Mesendoderm (in vitro differentiated cells): Measurements from ENCODE around the gene WSB1.
"Not testable (repeated sequence)": the region's sequence is repeated elsewhere in the genome, so short reads cannot be mapped to it uniquely, and the experiment has no call there.

Experiments used
- DNase-seq: peaks from one replicate; pipeline ENCODE4 v3.0.0; 2013
- H2AK5ac ChIP-seq: 2 replicates; pipeline ENCODE4 v1.6.1; 2013; ENCODE audit warnings: low read length, inconsistent platforms
- H2BK120ac ChIP-seq: 2 replicates; pipeline ENCODE4 v1.6.1; 2013; ENCODE audit warnings: low read depth, mild to moderate bottlenecking, low read length, moderate library complexity, mixed read lengths
- H2BK15ac ChIP-seq: replicated peaks from 2 replicates; pipeline ENCODE4 v1.6.1; 2013; ENCODE audit warnings: low read depth, mild to moderate bottlenecking, moderate library complexity
- H2BK5ac ChIP-seq: 2 replicates; pipeline ENCODE4 v1.6.1; 2013; ENCODE audit warnings: low read length, inconsistent platforms
- H3K18ac ChIP-seq: 2 replicates; pipeline ENCODE4 v1.6.1; 2013; ENCODE audit warnings: mild to moderate bottlenecking, low read length, mixed read lengths
- H3K23ac ChIP-seq: one replicate; pipeline ENCODE4 v1.6.1; 2013; ENCODE audit warnings: low read length
- H3K27ac ChIP-seq: 2 replicates; pipeline ENCODE4 v1.5.1; 2013; ENCODE audit warnings: low read depth, mild to moderate bottlenecking, inconsistent platforms, low read length, moderate library complexity
- H3K27me3 ChIP-seq: 2 replicates; pipeline ENCODE4 v1.6.1; 2013; ENCODE audit warnings: low read length, control low read depth, mild to moderate bottlenecking, inconsistent platforms; ENCODE audit not compliant: insufficient read depth, poor library complexity
- H3K36me3 ChIP-seq: 2 replicates; pipeline ENCODE4 v1.6.1; 2013; ENCODE audit warnings: low read length, inconsistent platforms; ENCODE audit not compliant: control insufficient read depth, insufficient read depth
- H3K4ac ChIP-seq: one replicate; pipeline ENCODE4 v1.6.1; 2013; ENCODE audit warnings: low read depth, mild to moderate bottlenecking, low read length, moderate library complexity
- H3K4me1 ChIP-seq: 2 replicates; pipeline ENCODE4 v1.6.1; 2013; ENCODE audit warnings: low read depth, low read length, inconsistent platforms; ENCODE audit not compliant: control insufficient read depth
- H3K4me2 ChIP-seq: 2 replicates; pipeline ENCODE4 v1.6.1; 2013; ENCODE audit warnings: low read length
- H3K4me3 ChIP-seq: 2 replicates; pipeline ENCODE4 v1.5.1; 2013; ENCODE audit warnings: mild to moderate bottlenecking, low read length
- H3K56ac ChIP-seq: one replicate; pipeline ENCODE4 v1.6.1; 2013; ENCODE audit warnings: low read length
- H3K79me1 ChIP-seq: 2 replicates; pipeline ENCODE4 v1.6.1; 2013; ENCODE audit warnings: low read length, inconsistent platforms
- H3K79me2 ChIP-seq: 2 replicates; pipeline ENCODE4 v1.6.1; 2013; ENCODE audit warnings: mild to moderate bottlenecking, low read length; ENCODE audit not compliant: control insufficient read depth, insufficient read depth
- H3K9ac ChIP-seq: 2 replicates; pipeline ENCODE4 v1.6.1; 2013; ENCODE audit warnings: low read length, inconsistent platforms
- H4K5ac ChIP-seq: one replicate; pipeline ENCODE4 v1.6.1; 2013; ENCODE audit warnings: low read length
- H4K8ac ChIP-seq: one replicate; pipeline ENCODE4 v1.6.1; 2013; ENCODE audit warnings: low read depth, mild to moderate bottlenecking, control low read depth, low read length, moderate library complexity
- WGBS: extraction: QIAGEN DNeasy Blood & Tissue Kit; methylation state at CpG from one replicate; pipeline ENCODE4 v1.1.7; 2013; ENCODE audit warnings: low lambda C conversion rate, missing lambda C conversion rate; ENCODE audit not compliant: insufficient coverage; ENCODE audit errors: extremely low coverage; 5-methylcytosine and 5-hydroxymethylcytosine counted together

WSB1 gene

GRCh38 chr17:27247958-27248342 lies 46.0 kb upstream of the WSB1 start:
- no peak overlapping the region for H3K18ac ChIP-seq
- no peak overlapping the region for H3K56ac ChIP-seq
- H3K23ac ChIP-seq = no peak overlapping the region
- no peak overlapping the region for H3K4me2 ChIP-seq
- no peak for DNase-seq
- no peak overlapping the region for H2BK5ac ChIP-seq
- H2BK15ac ChIP-seq = no peak overlapping the region
- no peak overlapping the region for H3K4me3 ChIP-seq
- H3K9ac ChIP-seq = no peak overlapping the region
- H3K27me3 ChIP-seq = no peaks in the 10 kb centered on the region
- no peaks in the 10 kb centered on the region for H3K36me3 ChIP-seq
- H2BK120ac ChIP-seq = no peak overlapping the region
- H3K27ac ChIP-seq = no peak overlapping the region
- H3K4ac ChIP-seq = no peak overlapping the region
- no peaks in the 10 kb centered on the region for H3K79me1 ChIP-seq
- no peak overlapping the region for H2AK5ac ChIP-seq
- H4K8ac ChIP-seq = no peak overlapping the region
- no peak overlapping the region for H4K5ac ChIP-seq
- no peaks in the 10 kb centered on the region for H3K4me1 ChIP-seq
- no CpG with 5 or more reads among the region's 3 CpGs for WGBS
- H3K79me2 ChIP-seq = no peaks in the 10 kb centered on the region

DNA sequence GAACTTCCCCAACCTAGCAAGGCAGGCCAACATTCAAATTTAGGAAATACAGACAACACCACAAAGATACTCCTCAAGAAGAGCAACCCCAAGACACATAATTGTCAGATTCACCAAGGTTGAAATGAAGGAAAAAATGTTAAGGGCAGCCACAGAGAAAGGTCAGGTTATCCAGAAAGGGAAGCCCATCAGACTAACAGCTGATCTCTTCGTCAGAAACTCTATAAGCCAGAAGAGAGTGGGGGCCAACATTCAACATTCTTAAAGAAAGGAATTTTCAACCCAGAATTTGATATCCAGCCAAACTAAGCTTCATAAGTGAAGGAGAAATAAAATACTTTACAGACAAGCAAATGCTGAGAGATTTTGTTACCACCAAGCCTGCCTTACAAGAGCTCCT lies 43.1 kb upstream of the WSB1 start:
- not testable (repeated sequence) for H3K23ac ChIP-seq, H3K4me2 ChIP-seq, H2BK15ac ChIP-seq, H2BK5ac ChIP-seq, H3K18ac ChIP-seq, H3K4me3 ChIP-seq, H3K27me3 ChIP-seq, H3K79me1 ChIP-seq, H2BK120ac ChIP-seq, DNase-seq, H4K5ac ChIP-seq, H3K4ac ChIP-seq, H2AK5ac ChIP-seq, H3K4me1 ChIP-seq, H3K56ac ChIP-seq, H3K27ac ChIP-seq, H3K36me3 ChIP-seq, H3K79me2 ChIP-seq, H3K9ac ChIP-seq, H4K8ac ChIP-seq
- no CpG with 5 or more reads among the region's 1 CpG for WGBS

DNA sequence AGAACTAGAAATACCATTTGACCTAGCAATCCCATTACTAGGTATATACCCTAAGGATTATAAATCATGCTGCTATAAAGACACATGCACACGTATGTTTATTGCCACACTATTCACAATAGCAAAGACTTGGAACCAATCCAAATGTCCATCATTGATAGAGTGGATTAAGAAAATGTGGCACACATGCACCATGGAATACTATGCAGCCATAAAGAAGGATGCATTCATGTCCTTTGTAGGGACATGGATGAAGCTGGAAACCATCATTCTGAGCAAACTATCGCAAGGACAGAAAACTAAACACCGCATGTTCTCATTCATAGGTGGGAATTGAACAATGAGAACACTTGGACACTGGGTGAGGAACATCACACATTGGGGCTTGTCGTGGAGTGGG lies 39.1 kb upstream of the WSB1 start:
- H3K79me2 ChIP-seq, H3K56ac ChIP-seq, H3K27ac ChIP-seq, H3K4me1 ChIP-seq, H2BK15ac ChIP-seq, H2AK5ac ChIP-seq, H3K4me2 ChIP-seq, H3K23ac ChIP-seq, H3K4ac ChIP-seq, H3K4me3 ChIP-seq, H3K36me3 ChIP-seq, H3K9ac ChIP-seq, H2BK5ac ChIP-seq, H2BK120ac ChIP-seq, H4K8ac ChIP-seq, DNase-seq, H3K79me1 ChIP-seq, H3K18ac ChIP-seq, H3K27me3 ChIP-seq, H4K5ac ChIP-seq: not testable (repeated sequence)
- no CpG with 5 or more reads among the region's 4 CpGs for WGBS

GRCh38 chr17:27256225-27257030 lies 37.5 kb upstream of the WSB1 start:
- no peak overlapping the region for H2AK5ac ChIP-seq
- H3K9ac ChIP-seq = no peak overlapping the region
- WGBS = no CpG with 5 or more reads among the region's 5 CpGs
- no peak overlapping the region for H2BK5ac ChIP-seq
- H3K4ac ChIP-seq = no peak overlapping the region
- H3K27ac ChIP-seq = no peak overlapping the region
- no peaks in the 10 kb centered on the region for H3K79me1 ChIP-seq
- no peak overlapping the region for H3K4me3 ChIP-seq
- H4K8ac ChIP-seq = no peak overlapping the region
- no peaks in the 10 kb centered on the region for H3K36me3 ChIP-seq
- H3K56ac ChIP-seq = no peak overlapping the region
- no peak overlapping the region for H3K23ac ChIP-seq
- H3K79me2 ChIP-seq = no peaks in the 10 kb centered on the region
- H4K5ac ChIP-seq = no peak overlapping the region
- H2BK120ac ChIP-seq = no peak overlapping the region
- no peak for DNase-seq
- H3K18ac ChIP-seq = no peak overlapping the region
- H3K4me1 ChIP-seq = no peaks in the 10 kb centered on the region
- no peaks in the 10 kb centered on the region for H3K27me3 ChIP-seq
- no peak overlapping the region for H2BK15ac ChIP-seq
- H3K4me2 ChIP-seq = no peak overlapping the region

DNA sequence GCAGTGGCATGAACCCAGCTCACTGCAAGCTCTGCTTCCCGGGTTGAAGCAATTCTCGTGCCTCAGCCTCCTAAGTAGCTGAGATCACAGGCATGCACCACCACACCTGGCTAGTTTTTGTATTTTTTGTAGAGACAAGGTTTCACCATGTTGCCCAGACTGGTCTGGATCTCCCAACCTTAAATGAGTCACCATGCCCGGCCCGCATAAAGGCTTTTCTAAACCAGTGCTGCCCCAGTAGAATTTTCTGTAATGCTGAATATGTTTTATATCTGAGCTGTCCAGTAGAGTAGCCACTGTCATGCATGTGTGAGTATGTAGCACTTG lies 36.9 kb upstream of the WSB1 start:
- H4K5ac ChIP-seq = no peak overlapping the region
- no peak overlapping the region for H2BK5ac ChIP-seq
- H3K79me2 ChIP-seq = no peaks in the 10 kb centered on the region
- no peak overlapping the region for H2AK5ac ChIP-seq
- no CpG with 5 or more reads among the region's 4 CpGs for WGBS
- H3K36me3 ChIP-seq = no peaks in the 10 kb centered on the region
- H3K9ac ChIP-seq = no peak overlapping the region
- H3K27ac ChIP-seq = no peak overlapping the region
- no peak overlapping the region for H3K4ac ChIP-seq
- no peaks in the 10 kb centered on the region for H3K79me1 ChIP-seq
- DNase-seq = no peak
- no peak overlapping the region for H3K18ac ChIP-seq
- H3K4me1 ChIP-seq = no peaks in the 10 kb centered on the region
- no peak overlapping the region for H3K56ac ChIP-seq
- no peak overlapping the region for H3K23ac ChIP-seq
- no peak overlapping the region for H3K4me3 ChIP-seq
- H3K4me2 ChIP-seq = no peak overlapping the region
- H4K8ac ChIP-seq = no peak overlapping the region
- no peak overlapping the region for H2BK15ac ChIP-seq
- H3K27me3 ChIP-seq = no peaks in the 10 kb centered on the region
- H2BK120ac ChIP-seq = no peak overlapping the region

- Histone ChIP-seq H4K5ac (no peak overlapping the region), H3K4me1 (no peaks in the 10 kb centered on the region), H3K79me1 (no peaks in the 10 kb centered on the region), H3K56ac (no peak overlapping the region), H3K4ac (no peak overlapping the region), H3K36me3 (no peaks in the 10 kb centered on the region), H3K27me3 (no peaks in the 10 kb centered on the region), H3K18ac (no peak overlapping the region), H2AK5ac (no peak overlapping the region), H3K9ac (no peak overlapping the region), H3K4me3 (no peak overlapping the region), H3K79me2 (no peaks in the 10 kb centered on the region), H3K27ac (no peak overlapping the region), H3K23ac (no peak overlapping the region), H2BK120ac (no peak overlapping the region), H3K4me2 (no peak overlapping the region), H2BK5ac (no peak overlapping the region), H2BK15ac (no peak overlapping the region), H4K8ac (no peak overlapping the region)
- DNase-seq = no peak
- WGBS = no CpG with 5 or more reads among the region's 4 CpGs
Observed at GRCh38 chr17:27259356-27259755, 34.6 kb upstream of the WSB1 start.
